Keratinocyte (primary cell): ENCODE measurements around the gene NVL. TPM values are rescaled to one million over a fixed set of nuclear protein-coding genes. Genes with fewer than 3 reads are reported as not detected.

Source experiments
- DNase-seq: peaks from one replicate; pipeline ENCODE4 v3.0.0-alpha.2; 2011; ENCODE audit warnings: low read depth, missing footprints, low spot score
- FAIRE-seq: peaks from 2 replicates; lab custom pipeline; 2011; peaks lifted over from hg19 to GRCh38; lab: Jason Lieb, UNC
- H2AFZ ChIP-seq: 2 replicates; pipeline ENCODE4 v1.6.0; 2012; ENCODE audit warnings: low read length, control low read depth, inconsistent platforms; ENCODE audit not compliant: control insufficient read depth
- H3K27ac ChIP-seq: 2 replicates; pipeline ENCODE4 v1.5.1; 2011; ENCODE audit warnings: low read length; ENCODE audit not compliant: control insufficient read depth, insufficient read depth
- H3K27me3 ChIP-seq: 3 replicates; pipeline ENCODE4 v1.6.0; 2011; ENCODE audit warnings: low read length; ENCODE audit not compliant: control insufficient read depth, insufficient read depth; ENCODE audit errors: extremely low read depth
- H3K36me3 ChIP-seq, 2 experiments: 2 replicates in 1 of 2; 3 replicates in 1 of 2; pipeline ENCODE4 v1.5.1; 2011; ENCODE audit warnings: low read length in 2 of 2, mild to moderate bottlenecking in 1 of 2; ENCODE audit not compliant: control insufficient read depth in 2 of 2, insufficient read depth in 2 of 2; ENCODE audit errors: extremely low read depth in 1 of 2
- H3K4me1 ChIP-seq: 3 replicates; pipeline ENCODE4 v1.5.1; 2011; ENCODE audit warnings: low read length; ENCODE audit not compliant: control insufficient read depth, insufficient read depth; ENCODE audit errors: extremely low read depth
- H3K4me2 ChIP-seq: 3 replicates; pipeline ENCODE4 v1.6.0; 2011; ENCODE audit warnings: low read depth, low read length; ENCODE audit not compliant: control insufficient read depth, insufficient read depth; ENCODE audit errors: extremely low read depth
- H3K4me3 ChIP-seq, 3 experiments: fragments of 200-600 bp in 1 of 3; sonication (generic) in 1 of 3; 2 replicates in 2 of 3; 3 replicates in 1 of 3; pipeline ENCODE4 v1.5.1; 2011 to 2016; ENCODE audit warnings: low read length in 3 of 3, mild to moderate bottlenecking in 3 of 3, control low read depth in 2 of 3, inconsistent platforms in 1 of 3, low read depth in 1 of 3, mixed read lengths in 1 of 3, mixed run types in 1 of 3, moderate library complexity in 1 of 3; ENCODE audit not compliant: control insufficient read depth in 2 of 3, insufficient read depth in 2 of 3; ENCODE audit errors: extremely low read depth in 1 of 3
- H3K79me2 ChIP-seq: 2 replicates; pipeline ENCODE4 v1.6.0; 2012; ENCODE audit warnings: low read length; ENCODE audit not compliant: control insufficient read depth, insufficient read depth
- H3K9ac ChIP-seq: 3 replicates; pipeline ENCODE4 v1.6.0; 2011; ENCODE audit warnings: low read length; ENCODE audit not compliant: control insufficient read depth, insufficient read depth; ENCODE audit errors: extremely low read depth
- H3K9me1 ChIP-seq: 3 replicates; pipeline ENCODE4 v1.6.0; 2011; ENCODE audit warnings: low read length; ENCODE audit not compliant: control insufficient read depth, insufficient read depth; ENCODE audit errors: extremely low read depth
- H3K9me3 ChIP-seq: 2 replicates; pipeline ENCODE4 v1.5.1; 2012; ENCODE audit warnings: low read depth, low read length; ENCODE audit not compliant: control insufficient read depth
- H4K20me1 ChIP-seq: 3 replicates; pipeline ENCODE4 v1.6.0; 2011; ENCODE audit warnings: low read length; ENCODE audit not compliant: control insufficient read depth, insufficient read depth; ENCODE audit errors: extremely low read depth
- EZH2 ChIP-seq: IDR thresholded peaks from one replicate; pipeline ENCODE4 v1.6.1; 2012; ENCODE audit warnings: inconsistent platforms, mild to moderate bottlenecking, low read length, moderate library complexity
- dilution Hi-C: fragments of 300-500 bp; cut with MboI; formaldehyde crosslinking; loops from one replicate; pipeline ENCODE4 v1.7.0; 2020; ENCODE audit warnings: low sequenced_read_pairs; ENCODE audit not compliant: extremely low pct_ligation_motif_present
- polyA plus RNA-seq, 5 experiments: library from polyadenylated mRNA; depleted of rRNA in 3 of 5; stranded (reverse) in 3 of 5; stranded (forward) in 1 of 5; unstranded in 1 of 5; fragments of >200 nt; gene quantifications; 1 replicate in 1 of 5; 2 replicates in 3 of 5; 3 replicates in 1 of 5; pipeline versions ENCODE4 v1.2.1 to v1.2.3, GENCODE V29; 2011 to 2012; ENCODE audit warnings: missing spikeins in 2 of 5, low read depth in 1 of 5, low replicate concordance in 1 of 5
- TF ChIP-seq, protein P1 (sequence below), 3 experiments: IDR thresholded peaks in 1 of 3; conservative IDR thresholded peaks in 1 of 3; optimal IDR thresholded peaks in 1 of 3; 2 replicates in 2 of 3; 3 replicates in 1 of 3; pipeline versions ENCODE3 to v1.5.1; 2011; ENCODE audit warnings: low read length in 3 of 3, mild to moderate bottlenecking in 3 of 3, moderate library complexity in 2 of 3, control low read depth in 1 of 3, inconsistent platforms in 1 of 3; ENCODE audit not compliant: insufficient read depth in 2 of 3; ENCODE audit errors: extremely low read depth in 1 of 3

Gene NVL
- polyA plus RNA-seq, 1 donor (not counting 4 experiments of a cell fraction or from before 2014, with no cell fraction given): 24.9 TPM

DNA sequence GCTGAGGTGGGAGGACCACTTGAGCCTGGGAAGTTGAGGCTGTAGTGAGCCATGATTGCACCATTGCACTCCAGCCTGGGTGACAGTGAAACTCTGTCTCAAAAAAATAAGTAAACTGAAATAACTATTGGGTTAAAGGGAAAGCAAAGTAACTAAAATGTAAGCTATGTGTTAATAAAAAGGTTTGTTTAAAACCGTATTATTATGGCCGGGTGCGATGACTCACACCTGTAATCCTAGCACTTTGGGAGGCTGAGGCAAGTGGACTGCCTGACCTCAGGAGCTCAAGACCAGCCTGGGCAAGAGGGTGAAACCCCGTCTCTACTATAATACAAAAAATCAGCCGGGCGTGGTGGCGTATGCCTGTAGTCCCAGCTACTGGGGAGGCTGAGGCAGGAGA is 27.0 kb downstream of the NVL start:
- FAIRE-seq (no peak), DNase-seq (no peak)
- no peaks in the 10 kb centered on the region for H3K9me1 ChIP-seq
- H3K79me2 ChIP-seq: no peaks in the 10 kb centered on the region
- peaks cover 8 to 11% of the 10 kb centered on the region in 2 experiments for H3K36me3 ChIP-seq
- dilution Hi-C loops: no loop called here
- H3K4me3 ChIP-seq: no peak overlapping the region
- no peak overlapping the region for H3K4me2 ChIP-seq
- H3K27me3 ChIP-seq: no peaks in the 10 kb centered on the region
- H4K20me1 ChIP-seq: no peaks in the 10 kb centered on the region
- no peaks in the 10 kb centered on the region for H3K9me3 ChIP-seq
- H2AFZ ChIP-seq: no peak overlapping the region
- peaks cover 6% of the 10 kb centered on the region for H3K4me1 ChIP-seq
- H3K27ac ChIP-seq: no peak overlapping the region
- TF ChIP-seq, protein P1, sequence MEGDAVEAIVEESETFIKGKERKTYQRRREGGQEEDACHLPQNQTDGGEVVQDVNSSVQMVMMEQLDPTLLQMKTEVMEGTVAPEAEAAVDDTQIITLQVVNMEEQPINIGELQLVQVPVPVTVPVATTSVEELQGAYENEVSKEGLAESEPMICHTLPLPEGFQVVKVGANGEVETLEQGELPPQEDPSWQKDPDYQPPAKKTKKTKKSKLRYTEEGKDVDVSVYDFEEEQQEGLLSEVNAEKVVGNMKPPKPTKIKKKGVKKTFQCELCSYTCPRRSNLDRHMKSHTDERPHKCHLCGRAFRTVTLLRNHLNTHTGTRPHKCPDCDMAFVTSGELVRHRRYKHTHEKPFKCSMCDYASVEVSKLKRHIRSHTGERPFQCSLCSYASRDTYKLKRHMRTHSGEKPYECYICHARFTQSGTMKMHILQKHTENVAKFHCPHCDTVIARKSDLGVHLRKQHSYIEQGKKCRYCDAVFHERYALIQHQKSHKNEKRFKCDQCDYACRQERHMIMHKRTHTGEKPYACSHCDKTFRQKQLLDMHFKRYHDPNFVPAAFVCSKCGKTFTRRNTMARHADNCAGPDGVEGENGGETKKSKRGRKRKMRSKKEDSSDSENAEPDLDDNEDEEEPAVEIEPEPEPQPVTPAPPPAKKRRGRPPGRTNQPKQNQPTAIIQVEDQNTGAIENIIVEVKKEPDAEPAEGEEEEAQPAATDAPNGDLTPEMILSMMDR (optimal IDR thresholded peaks at IDR 0.05 in 1 of 3, IDR thresholded peaks at IDR 0.05 in 1 of 3, conservative IDR thresholded peaks at IDR 0.05 in 1 of 3; ENCODE audit: extremely low read depth in 1 of 3, insufficient read depth in 2 of 3, low read length in 3 of 3): no peak
- no peak overlapping the region for H3K9ac ChIP-seq

DNA sequence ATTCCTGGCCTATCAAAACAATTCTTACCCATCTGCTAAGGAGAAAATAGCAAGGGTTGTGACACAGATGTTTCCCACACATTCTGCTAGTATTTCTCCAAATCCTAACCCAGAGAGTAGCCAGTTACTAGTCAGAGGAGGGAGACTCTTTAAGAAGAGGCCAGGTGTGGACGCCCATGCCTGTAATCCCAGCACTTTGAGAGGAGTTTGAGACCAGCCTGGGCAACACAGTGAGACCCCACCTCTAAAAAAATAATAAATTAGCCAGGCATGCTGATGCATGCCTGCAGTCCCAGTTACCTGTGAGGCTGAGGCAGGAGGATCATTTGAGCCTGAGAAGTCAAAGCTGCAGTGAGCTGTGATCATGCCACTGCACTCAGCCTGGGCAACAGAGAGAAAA is 28.6 kb downstream of the NVL start:
- dilution Hi-C loops: no loop called here
- H3K79me2 ChIP-seq: no peaks in the 10 kb centered on the region
- no peak overlapping the region for H3K4me3 ChIP-seq
- H3K27ac ChIP-seq: no peak overlapping the region
- FAIRE-seq (no peak), DNase-seq (no peak)
- H2AFZ ChIP-seq: no peak overlapping the region
- H4K20me1 ChIP-seq: no peaks in the 10 kb centered on the region
- H3K4me1 ChIP-seq: peaks cover 6% of the 10 kb centered on the region
- no peaks in the 10 kb centered on the region for H3K9me3 ChIP-seq
- no peak overlapping the region for H3K4me2 ChIP-seq
- H3K27me3 ChIP-seq: no peaks in the 10 kb centered on the region
- peaks cover 8 to 12% of the 10 kb centered on the region in 2 experiments for H3K36me3 ChIP-seq
- TF ChIP-seq, protein P1 (optimal IDR thresholded peaks at IDR 0.05 in 1 of 3, IDR thresholded peaks at IDR 0.05 in 1 of 3, conservative IDR thresholded peaks at IDR 0.05 in 1 of 3; ENCODE audit: extremely low read depth in 1 of 3, insufficient read depth in 2 of 3, low read length in 3 of 3): no peak
- no peak for TF ChIP-seq EZH2
- H3K9me1 ChIP-seq: no peaks in the 10 kb centered on the region
- H3K9ac ChIP-seq: no peak overlapping the region
